Medulla oblongata (tissue), 1 donor: ENCODE measurements around the gene EIF2B5.
"Not testable (repeated sequence)": the region's sequence is repeated elsewhere in the genome, so short reads cannot be mapped to it uniquely, and the experiment has no call there.

ENCODE experiments used
- DNase-seq: peaks from one replicate; pipeline ENCODE4 v3.0.0-alpha.2; 2015; ENCODE audit errors: extremely low spot score

Gene EIF2B5

GRCh38 chr3:184145751-184146270, 10.7 kb downstream of the EIF2B5 start:
- DNase-seq: no peak

DNA sequence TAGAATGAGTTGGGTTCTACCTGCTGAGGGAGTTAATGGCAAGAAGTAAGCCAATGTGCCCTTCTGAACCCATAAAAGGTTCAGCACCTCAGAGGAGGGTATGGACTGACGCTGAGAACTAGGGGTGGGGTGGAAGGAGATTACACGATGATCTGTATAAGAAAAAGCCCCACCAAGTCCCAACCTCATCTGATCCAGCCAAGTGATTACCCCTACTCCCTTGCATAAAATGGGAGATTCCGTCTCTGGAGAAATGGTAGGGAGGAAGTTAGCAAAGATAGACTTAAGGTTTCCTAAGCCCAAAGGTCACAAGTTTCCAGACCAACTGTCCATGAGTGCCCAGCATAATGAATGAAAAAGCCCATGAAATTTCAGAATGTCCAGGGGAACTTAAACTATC, 12.9 kb downstream of the EIF2B5 start:
- no peak for DNase-seq

DNA sequence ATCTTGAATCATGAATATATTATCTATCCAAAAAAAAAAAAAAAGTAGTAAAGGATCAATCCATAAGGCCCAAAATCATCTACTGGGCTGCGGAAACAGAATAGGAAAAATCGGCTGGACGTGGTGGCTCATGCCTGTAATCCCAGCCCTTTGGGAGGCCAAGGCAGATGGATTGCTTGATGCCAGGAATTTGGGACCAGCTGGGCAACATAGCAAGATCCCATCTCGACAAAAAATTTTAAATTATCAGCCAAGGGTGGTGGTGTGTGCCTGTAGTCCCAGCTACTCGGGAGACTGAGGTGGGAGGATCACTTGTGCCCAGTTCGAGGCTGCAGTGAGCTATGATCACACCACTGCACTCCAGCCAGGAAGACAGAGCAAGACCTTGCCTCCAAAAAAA, 14.0 kb downstream of the EIF2B5 start:
- DNase-seq: no peak

GRCh38 chr3:184149770-184150169, 14.6 kb downstream of the EIF2B5 start:
- not testable (repeated sequence) for DNase-seq

DNA sequence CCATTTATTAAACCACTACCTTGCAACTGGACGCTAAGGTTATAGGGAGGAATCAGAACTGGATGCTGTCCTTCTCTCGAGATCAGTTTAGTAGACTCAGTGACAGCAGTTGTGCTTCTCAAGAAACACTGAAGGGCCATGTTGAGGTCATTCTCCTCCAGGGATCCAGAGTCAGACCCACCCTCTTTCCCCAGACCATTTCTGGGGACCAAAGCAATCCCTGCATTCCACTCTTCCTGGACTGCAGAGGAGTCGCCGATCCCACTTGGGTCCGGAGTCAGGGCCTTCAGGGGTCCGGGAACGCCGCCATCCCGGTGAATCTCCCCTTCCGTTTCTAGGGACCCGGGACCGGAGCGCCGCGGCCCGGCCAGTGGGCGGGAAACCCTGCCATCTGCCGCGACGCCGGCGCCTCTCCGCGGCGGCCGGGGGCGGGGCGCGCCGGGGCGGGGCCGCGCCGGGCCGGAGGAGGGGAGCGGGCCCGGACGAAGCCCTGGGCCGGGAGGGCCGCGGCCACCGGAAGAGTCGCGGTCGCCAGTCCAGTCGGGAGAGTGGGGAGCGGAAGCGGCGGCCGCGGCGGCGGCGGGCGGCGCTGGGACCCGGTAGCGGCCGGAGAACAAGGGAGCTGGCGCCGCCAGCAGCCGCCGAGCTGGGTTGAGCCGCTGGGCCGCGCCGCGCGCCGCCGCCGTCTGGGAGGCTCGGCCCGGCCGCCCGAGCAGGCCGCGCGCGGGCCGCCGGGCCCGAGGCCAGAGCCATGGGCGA, 19.9 kb downstream of the EIF2B5 start, which contains the start of gene DVL3:
TSS of gene DVL3 (plus strand) at position 493 of the 759 bp plus-strand sequence. CDS start at position 752, 259 bp downstream.
- DNase-seq: peak; percentile 62

DNA sequence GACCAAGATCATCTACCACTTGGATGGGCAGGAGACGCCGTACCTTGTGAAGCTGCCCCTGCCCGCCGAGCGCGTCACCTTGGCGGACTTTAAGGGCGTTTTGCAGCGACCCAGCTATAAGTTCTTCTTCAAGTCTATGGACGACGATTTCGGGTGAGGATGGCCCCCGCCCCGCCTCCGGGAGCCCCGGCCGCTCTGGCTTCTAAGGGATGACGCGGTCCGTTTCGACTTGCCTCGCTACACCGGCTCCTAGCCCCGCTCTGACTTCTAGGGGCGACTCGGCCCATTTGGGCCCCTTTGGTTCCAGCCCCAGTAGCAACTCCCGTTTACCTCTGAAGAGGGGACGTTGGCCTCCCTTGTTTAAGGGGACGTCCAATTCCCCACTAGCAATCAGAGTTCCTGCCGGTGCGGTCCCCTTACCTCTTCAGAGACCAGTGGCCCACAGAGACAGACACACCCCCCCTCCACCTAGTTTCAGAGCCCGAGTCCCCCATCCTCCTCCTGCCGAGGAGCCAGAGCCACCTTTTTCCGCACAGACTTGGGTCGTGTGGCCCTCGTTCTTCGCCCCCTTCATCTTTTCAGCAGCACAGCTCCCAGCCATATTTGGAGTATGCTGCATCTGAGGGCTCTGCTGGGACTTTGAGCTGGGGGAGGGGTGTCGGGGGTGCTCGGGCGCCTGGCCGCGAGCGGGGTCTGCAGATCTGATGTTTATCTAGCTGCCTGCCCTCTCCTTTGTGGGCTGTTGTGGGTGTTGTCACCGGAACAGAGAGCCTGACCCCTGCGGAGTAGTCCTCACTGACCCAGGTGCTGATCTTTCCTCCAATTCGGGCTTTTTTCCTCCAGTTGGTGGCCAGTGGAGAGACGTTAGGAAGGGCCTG, 20.7 kb downstream of the EIF2B5 start:
- DNase-seq: peak; percentile 19

DNA sequence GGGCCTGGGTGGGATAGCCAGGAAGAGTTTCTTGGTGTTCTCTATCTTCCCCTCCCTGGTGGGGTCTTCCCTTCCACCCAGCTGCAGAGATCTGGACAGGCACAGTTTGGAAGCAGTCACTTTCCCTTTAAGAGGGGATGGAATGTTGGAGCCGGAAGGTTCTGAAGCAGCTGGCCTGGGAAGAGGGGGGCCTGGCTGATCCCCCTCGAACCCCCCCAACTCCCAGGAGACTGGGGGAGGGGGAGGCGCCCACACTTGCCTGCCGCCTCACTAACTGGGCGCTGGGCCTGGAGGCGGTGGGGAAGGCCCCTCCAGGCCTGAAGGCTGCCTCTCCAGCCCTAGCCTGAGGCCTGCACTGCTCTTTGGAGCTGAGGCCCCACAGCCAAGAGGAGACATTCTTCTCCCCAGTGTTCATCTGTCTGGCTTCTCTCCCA, 21.4 kb downstream of the EIF2B5 start:
- peak; percentile 68 for DNase-seq

- DNase-seq: no peak
Measured at GRCh38 chr3:184157206-184157605, 22.0 kb downstream of the EIF2B5 start.

GRCh38 chr3:184158404-184158803, 23.2 kb downstream of the EIF2B5 start:
- DNase-seq: no peak

- DNase-seq: no peak
Measured at GRCh38 chr3:184160456-184160855, 25.3 kb downstream of the EIF2B5 start.

GRCh38 chr3:184162571-184163070, 27.5 kb downstream of the EIF2B5 start:
- not testable (repeated sequence) for DNase-seq

DNA sequence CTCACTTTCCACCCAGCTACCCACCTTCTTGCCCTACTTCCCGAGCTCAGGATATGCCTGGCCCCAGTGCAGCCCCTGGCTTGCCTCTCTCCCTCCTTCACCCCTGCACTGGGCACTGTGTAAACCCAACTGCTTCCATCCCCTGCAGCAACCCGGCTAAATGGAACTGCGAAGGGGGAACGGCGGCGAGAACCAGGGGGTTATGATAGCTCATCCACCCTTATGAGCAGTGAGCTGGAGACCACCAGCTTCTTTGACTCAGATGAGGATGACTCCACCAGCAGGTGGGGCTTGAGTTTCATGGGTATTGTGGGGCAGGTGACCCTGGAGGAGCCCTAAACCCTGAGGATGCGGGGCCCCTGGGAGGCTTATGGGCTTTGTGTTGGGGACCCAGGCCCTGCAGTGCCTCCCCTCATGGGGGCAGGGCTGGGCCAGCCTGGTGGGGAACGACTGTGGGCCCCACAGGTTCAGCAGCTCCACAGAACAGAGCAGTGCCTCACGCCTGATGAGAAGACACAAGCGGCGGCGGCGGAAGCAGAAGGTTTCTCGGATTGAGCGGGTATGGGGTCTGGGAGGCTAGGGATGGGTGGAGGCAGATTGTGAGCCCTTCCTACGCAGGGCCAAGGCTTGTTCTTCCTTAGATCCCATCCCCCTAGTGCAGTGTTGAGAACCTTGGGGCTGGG, 29.6 kb downstream of the EIF2B5 start:
- no peak for DNase-seq

GRCh38 chr3:184165543-184165942, 30.4 kb downstream of the EIF2B5 start:
- no peak for DNase-seq

- no peak for DNase-seq
Measured at GRCh38 chr3:184166671-184167070, 31.5 kb downstream of the EIF2B5 start.

- DNase-seq: no peak
Measured at GRCh38 chr3:184167786-184168185, 32.6 kb downstream of the EIF2B5 start.

- DNase-seq: no peak
Measured at GRCh38 chr3:184168363-184169120, 33.4 kb downstream of the EIF2B5 start.

- no peak for DNase-seq
Measured at GRCh38 chr3:184169896-184170875, 35.0 kb downstream of the EIF2B5 start.

DNA sequence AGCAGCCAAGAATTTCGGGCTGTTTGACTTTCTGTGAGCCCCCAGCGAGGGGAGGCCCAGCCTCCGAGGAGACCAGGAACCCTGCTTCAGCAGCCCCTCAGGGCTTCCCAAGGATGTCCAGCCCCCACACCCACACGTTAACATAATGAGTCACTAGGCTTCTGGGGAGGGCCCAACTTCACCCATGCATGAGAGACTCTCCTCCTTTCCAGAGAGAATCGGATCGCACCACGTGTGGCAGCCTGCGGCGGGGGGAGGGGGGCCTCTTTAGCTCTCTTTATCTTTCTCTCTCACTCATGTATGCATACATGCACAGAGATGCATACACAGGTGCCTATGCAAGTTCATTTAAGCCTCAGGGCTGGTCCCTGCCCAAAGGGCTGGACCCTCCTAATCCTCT, 36.4 kb downstream of the EIF2B5 start:
- DNase-seq: no peak

- no peak for DNase-seq
Measured at GRCh38 chr3:184172681-184173373, 37.7 kb downstream of the EIF2B5 start.
